Measurements from ENCODE around the gene ASIC3.
A peak's percentile ranks its signal among the peaks of the same experiment; 100 is the strongest.
"Not testable (repeated sequence)": the region's sequence is repeated elsewhere in the genome, so short reads cannot be mapped to it uniquely, and the experiment has no call there.

Gene ASIC3

GRCh38 chr7:151047976-151048815, at the start of gene ASIC3:
Gene ASIC3, plus strand, starts transcription at chr7:151048531. Its CDS starts 355 bp downstream, at chr7:151048886.
- no peak for DNase-seq

- DNase-seq: no peak
Observed at GRCh38 chr7:150999001-150999400, 49.3 kb upstream of the ASIC3 start.

GRCh38 chr7:150999497-151000230, 48.7 kb upstream of the ASIC3 start:
- DNase-seq: no peak

GRCh38 chr7:151000897-151001495, 47.3 kb upstream of the ASIC3 start:
- no peak for DNase-seq

- no peak for DNase-seq
Observed at GRCh38 chr7:151001546-151001945, 46.8 kb upstream of the ASIC3 start.

DNA sequence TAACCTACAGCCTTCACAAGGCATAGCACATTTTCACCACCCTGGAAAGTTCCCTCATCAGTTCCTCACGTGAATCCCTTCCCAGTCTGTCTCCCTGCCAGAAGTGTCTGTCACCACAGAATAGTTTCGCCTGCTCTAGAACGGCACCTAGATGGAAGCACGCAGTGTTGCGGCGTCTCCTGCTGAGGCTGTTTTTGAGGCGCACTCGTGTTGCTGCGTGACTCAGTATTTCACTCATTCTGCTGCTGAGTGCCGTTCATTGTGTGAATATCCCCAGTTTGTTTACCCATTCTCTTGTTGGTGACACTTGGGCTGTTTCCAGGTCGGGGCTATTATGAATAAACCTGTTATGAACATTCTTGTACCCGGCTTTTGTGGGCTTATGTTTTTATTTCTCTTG, 44.8 kb upstream of the ASIC3 start:
- no peak for DNase-seq

DNA sequence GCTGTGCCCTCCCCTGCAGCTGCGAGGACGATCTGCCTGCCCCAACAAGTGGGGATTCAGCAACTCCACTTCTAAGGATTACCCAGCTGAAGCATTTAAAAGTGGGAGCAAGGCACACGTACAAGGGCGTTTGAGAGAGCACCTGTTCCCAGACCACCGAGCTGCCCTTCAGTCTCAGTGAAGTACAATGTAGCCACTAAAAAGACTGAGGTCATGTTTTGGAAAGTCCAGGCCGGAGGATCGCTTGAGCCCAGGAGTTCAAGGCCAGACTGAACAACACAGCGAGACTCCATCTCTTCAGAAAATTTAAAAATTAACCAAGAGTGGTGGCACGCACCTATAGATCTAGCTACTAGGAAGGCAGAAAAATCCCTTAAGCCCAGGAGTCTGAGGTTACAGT, 42.8 kb upstream of the ASIC3 start:
- no peak for DNase-seq

GRCh38 chr7:151006590-151007300, 41.6 kb upstream of the ASIC3 start:
- no peak for DNase-seq

GRCh38 chr7:151007469-151007898, 40.8 kb upstream of the ASIC3 start:
- DNase-seq: no peak

GRCh38 chr7:151008143-151008510, 40.2 kb upstream of the ASIC3 start:
- peak; percentile 71 for DNase-seq

DNA sequence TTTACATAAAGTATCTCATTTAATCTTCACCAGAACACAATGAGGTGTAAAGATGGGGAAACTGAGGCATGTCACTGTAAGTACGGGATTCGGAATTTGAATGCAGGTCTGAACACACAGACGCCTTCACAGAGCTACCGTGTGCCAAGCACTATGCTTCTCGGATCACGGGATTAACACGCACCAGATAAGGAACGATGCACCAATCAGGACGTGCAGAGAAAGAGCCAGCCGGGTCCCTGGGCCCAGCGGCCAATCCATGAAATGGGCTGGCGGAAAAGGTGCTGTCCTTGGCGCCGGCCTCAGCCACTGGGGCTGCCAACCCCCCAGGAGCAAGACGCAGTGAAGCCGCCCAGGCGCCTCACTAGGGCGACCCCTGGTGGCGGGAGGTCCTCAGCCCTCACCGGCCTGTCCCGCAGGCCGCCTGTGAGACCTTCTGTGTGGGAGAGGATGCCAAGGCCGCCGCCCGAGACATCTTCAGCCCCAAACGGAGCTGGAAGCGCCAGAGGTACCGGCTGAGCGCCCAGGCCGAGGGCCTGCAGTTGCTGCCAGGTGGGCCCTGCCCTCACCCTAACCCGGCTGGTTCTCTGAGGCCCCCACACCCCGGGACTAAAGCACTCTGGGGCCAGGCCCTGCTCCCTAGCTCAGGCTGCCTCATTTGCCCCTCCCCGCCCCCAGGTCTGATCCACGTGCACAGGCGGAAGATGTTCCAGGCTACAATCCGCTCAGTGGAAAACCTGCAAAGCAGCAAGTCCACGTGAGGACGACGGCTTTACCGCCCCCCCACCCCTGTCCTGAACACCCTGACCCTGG, 39.6 kb upstream of the ASIC3 start:
- peak; percentile 87 for DNase-seq

DNA sequence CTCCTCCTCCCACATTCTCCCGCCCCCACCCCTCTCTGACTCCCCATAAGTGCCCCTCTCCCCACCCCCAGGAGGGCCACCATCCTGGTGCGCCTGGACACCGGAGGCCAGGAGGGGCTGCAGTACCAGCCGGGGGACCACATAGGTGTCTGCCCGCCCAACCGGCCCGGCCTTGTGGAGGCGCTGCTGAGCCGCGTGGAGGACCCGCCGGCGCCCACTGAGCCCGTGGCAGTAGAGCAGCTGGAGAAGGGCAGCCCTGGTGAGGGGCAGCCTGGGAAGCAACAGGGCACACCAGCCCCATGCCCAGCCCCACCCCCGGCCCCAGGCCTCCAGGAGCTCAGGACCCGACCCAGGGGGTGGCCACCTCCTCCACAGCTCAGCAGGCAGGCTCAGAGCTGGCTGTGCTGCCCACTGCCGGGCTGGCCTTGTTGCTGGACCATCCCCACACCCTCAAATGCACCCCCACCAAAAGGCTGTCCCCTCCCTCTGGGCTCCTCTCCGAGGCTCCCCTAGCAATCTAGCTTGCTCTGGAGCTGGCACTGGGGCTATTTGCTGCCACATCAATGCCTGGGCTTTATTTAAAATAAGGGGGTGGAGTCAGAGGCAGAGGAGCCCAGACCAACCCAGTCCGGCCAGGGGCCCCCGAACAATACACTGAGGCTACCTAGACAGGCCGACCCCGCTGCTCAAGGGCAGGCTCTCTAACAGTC, 38.8 kb upstream of the ASIC3 start:
- no peak for DNase-seq

DNA sequence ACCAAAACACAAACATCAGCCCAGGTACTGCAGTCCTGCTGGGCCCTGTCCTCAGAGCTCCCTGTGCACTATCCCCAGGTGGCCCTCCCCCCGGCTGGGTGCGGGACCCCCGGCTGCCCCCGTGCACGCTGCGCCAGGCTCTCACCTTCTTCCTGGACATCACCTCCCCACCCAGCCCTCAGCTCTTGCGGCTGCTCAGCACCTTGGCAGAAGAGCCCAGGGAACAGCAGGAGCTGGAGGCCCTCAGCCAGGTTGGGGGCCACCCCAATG, 38.4 kb upstream of the ASIC3 start:
- no peak for DNase-seq

GRCh38 chr7:151010307-151011096, 37.8 kb upstream of the ASIC3 start:
- peak; percentile 61 for DNase-seq

DNA sequence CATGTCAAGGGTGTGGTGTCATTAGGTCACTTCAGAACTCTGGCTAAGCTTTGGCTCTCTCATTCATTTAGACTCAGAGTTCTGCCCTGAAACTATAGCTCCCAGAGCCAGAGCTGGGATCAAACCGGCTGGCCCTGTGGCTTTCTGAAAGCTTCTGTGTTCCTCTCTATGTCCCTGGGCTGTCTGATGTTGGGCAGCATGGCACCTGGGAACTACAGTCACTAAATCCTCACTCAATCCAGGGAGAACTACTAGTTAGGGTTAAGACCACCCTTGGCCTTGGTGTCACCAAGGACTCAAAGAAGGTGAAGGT, 37.3 kb upstream of the ASIC3 start:
- no peak for DNase-seq

GRCh38 chr7:151011616-151012015, 36.7 kb upstream of the ASIC3 start:
- DNase-seq: not testable (repeated sequence)

GRCh38 chr7:151012031-151012692, 36.2 kb upstream of the ASIC3 start:
- DNase-seq: no peak

DNA sequence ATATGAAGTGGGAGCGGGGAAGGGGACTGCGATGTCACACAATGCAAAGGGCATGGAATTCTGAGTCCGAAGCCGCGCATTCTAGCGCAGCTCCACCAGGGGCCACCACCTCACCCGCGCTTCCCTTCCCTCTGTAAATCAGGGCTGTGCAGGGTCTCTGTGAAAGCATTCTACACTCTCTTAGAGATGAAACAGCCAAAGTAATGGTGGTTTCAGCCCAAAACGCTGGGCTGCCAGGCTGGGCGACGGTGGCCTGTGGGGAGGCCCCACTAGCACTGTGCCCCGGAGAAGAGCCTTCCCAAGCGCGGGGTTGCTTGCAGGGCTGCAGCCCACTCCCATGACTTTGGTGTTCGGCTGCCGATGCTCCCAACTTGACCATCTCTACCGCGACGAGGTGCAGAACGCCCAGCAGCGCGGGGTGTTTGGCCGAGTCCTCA, 35.4 kb upstream of the ASIC3 start:
- DNase-seq: peak; percentile 46

GRCh38 chr7:151013356-151013732, 35.0 kb upstream of the ASIC3 start:
- DNase-seq: no peak

DNA sequence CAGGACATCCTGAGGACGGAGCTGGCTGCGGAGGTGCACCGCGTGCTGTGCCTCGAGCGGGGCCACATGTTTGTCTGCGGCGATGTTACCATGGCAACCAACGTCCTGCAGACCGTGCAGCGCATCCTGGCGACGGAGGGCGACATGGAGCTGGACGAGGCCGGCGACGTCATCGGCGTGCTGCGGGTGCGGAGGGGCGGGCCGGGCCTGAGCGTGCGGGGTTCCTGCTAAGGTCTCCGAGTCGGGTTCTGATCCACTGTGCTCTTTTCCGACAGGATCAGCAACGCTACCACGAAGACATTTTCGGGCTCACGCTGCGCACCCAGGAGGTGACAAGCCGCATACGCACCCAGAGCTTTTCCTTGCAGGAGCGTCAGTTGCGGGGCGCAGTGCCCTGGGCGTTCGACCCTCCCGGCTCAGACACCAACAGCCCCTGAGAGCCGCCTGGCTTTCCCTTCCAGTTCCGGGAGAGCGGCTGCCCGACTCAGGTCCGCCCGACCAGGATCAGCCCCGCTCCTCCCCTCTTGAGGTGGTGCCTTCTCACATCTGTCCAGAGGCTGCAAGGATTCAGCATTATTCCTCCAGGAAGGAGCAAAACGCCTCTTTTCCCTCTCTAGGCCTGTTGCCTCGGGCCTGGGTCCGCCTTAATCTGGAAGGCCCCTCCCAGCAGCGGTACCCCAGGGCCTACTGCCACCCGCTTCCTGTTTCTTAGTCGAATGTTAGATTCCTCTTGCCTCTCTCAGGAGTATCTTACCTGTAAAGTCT, 34.4 kb upstream of the ASIC3 start:
- peak; percentile 94 for DNase-seq
